ENCODE measurements around the gene DOC2A. TPM values are rescaled to one million over a fixed set of nuclear protein-coding genes. Genes with fewer than 3 reads are reported as not detected.

Gene DOC2A
- total RNA-seq, 1 experiment from 2014 or later = 3.2 TPM

- ChIA-PET CTCF (no interaction called here), POLR2A (no interaction called here)
- DNase-seq (ENCODE audit: low read depth, low spot score) (no peak), ATAC-seq (no peak)
- Histone ChIP-seq H3K9me3 (ENCODE audit: control insufficient read depth, insufficient read depth, low read depth, low read length) (no peaks in the 10 kb centered on the region), H3K36me3 (ENCODE audit: control insufficient read depth, insufficient read depth, low read length) (no peaks in the 10 kb centered on the region; the same call in 1 of the 2 replicates), H3K27me3 (ENCODE audit: control insufficient read depth, insufficient read depth, low read length) (no peaks in the 10 kb centered on the region), H3K4me1 (ENCODE audit: control insufficient read depth, insufficient read depth, low read length) (0 out of 2 replicates have a peak, but pooled peaks cover 3% of the 10 kb centered on the region), H3K4me3 (ENCODE audit: low read depth in 2 of 2, low read length in 2 of 2) (no peak overlapping the region), H3K27ac (ENCODE audit: low read length) (no peak overlapping the region)
- intact Hi-C loops (cut with micrococcal nuclease; ENCODE audit: unreplicated experiment) (no loop called here), in situ Hi-C loops (cut with HindIII; ENCODE audit: low pct_unique_long_range_greater_than_20kb, low sequenced_read_pairs) (no loop called here)
- no TSS peak for BruUV-seq (replicated peaks)
- TF ChIP-seq POLR2AphosphoS5 (IDR thresholded peaks at IDR 0.05; ENCODE audit: low read depth, low read length) (no peak), CTCF (IDR thresholded peaks at IDR 0.05) (no peak), TCF7L2 (IDR thresholded peaks at IDR 0.05; ENCODE audit: low read depth, low read length) (no peak), SIN3A (IDR thresholded peaks at IDR 0.05; ENCODE audit: borderline replicate concordance, insufficient read depth, low read depth, low read length) (no peak), REST (IDR thresholded peaks at IDR 0.05; ENCODE audit: insufficient read depth in 1 of 2, low read depth in 2 of 2, low read length in 1 of 2) (no peak)
Measured at GRCh38 chr16:30002614-30003346, 8.0 kb downstream of the DOC2A start.

GRCh38 chr16:30000735-30001631, 9.8 kb downstream of the DOC2A start:
- TF ChIP-seq CTCF (IDR thresholded peaks at IDR 0.05) = no peak
- TF ChIP-seq REST (IDR thresholded peaks at IDR 0.05; ENCODE audit: insufficient read depth in 1 of 2, low read depth in 2 of 2, low read length in 1 of 2) = no peak
- no peak for TF ChIP-seq POLR2AphosphoS5 (IDR thresholded peaks at IDR 0.05; ENCODE audit: low read depth, low read length)
- no peak for TF ChIP-seq TCF7L2 (IDR thresholded peaks at IDR 0.05; ENCODE audit: low read depth, low read length)
- TF ChIP-seq SIN3A (IDR thresholded peaks at IDR 0.05; ENCODE audit: borderline replicate concordance, insufficient read depth, low read depth, low read length) = no peak
- no peaks in the 10 kb centered on the region for H3K9me3 ChIP-seq (ENCODE audit: control insufficient read depth, insufficient read depth, low read depth, low read length)
- no peaks in the 10 kb centered on the region for H3K27me3 ChIP-seq (ENCODE audit: control insufficient read depth, insufficient read depth, low read length)
- H3K27ac ChIP-seq (ENCODE audit: low read length) = no peak overlapping the region
- H3K4me3 ChIP-seq (ENCODE audit: low read depth in 2 of 2, low read length in 2 of 2) = no peak overlapping the region
- in situ Hi-C loops (cut with HindIII; ENCODE audit: low pct_unique_long_range_greater_than_20kb, low sequenced_read_pairs) (no loop called here), intact Hi-C loops (cut with micrococcal nuclease; ENCODE audit: unreplicated experiment) (no loop called here)
- POLR2A ChIA-PET = interaction anchor here (0.6 kb wide), 1 partner anchor 101 kb away, joined by 3 read pairs; the partner anchor contains the start of gene SEZ6L2
- peaks cover 2% of the 10 kb centered on the region for H3K36me3 ChIP-seq (ENCODE audit: control insufficient read depth, insufficient read depth, low read length)
- BruUV-seq (replicated peaks) = no TSS peak
- ATAC-seq = no peak
- CTCF ChIA-PET = no interaction called here
- peaks cover 7% of the 10 kb centered on the region for H3K4me1 ChIP-seq (ENCODE audit: control insufficient read depth, insufficient read depth, low read length)
- no peak for DNase-seq (ENCODE audit: low read depth, low spot score)
